B cell (primary cell): ENCODE results near the gene PHF21B. TPM values are rescaled to one million over a fixed set of nuclear protein-coding genes. Genes with fewer than 3 reads are reported as not detected.

Experiments
- ATAC-seq: fragments of 200-7000 bp; cut with Tn5 transposase; one replicate; pipeline ENCODE4 v1.10.0; 2021; ENCODE audit warnings: low read depth, mild to moderate bottlenecking, moderate number of reproducible peaks, moderate library complexity
- CTCF ChIA-PET: fragments of 350-600 bp; sonication (Branson Sonifier 250); formaldehyde crosslinking; loops from one replicate; lab custom pipeline; 2021; ENCODE audit warnings: antibody characterized with exemption, inconsistent platforms; lab: Charles Lee
- POLR2A ChIA-PET: fragments of 350-600 bp; sonication (Branson Sonifier 250); formaldehyde crosslinking; loops from one replicate; lab custom pipeline; 2021; ENCODE audit warnings: antibody characterized with exemption; lab: Charles Lee
- DNase-seq: peaks from one replicate; pipeline ENCODE4 v3.0.0; 2013
- H2AFZ ChIP-seq: 2 replicates; pipeline ENCODE4 v1.6.1; 2012; ENCODE audit warnings: mild to moderate bottlenecking, low read depth, low read length; ENCODE audit not compliant: insufficient read depth, poor library complexity, severe bottlenecking
- H3K27ac ChIP-seq, 2 donors: 1 replicate in 1 of 2; 2 replicates in 1 of 2; pipeline ENCODE4 v1.5.1; 2012 to 2013; ENCODE audit warnings: low read length in 2 of 2, mild to moderate bottlenecking in 2 of 2, moderate library complexity in 1 of 2
- H3K27me3 ChIP-seq, 4 experiments: fragments of 200-600 bp in 1 of 4; sonication (generic) in 1 of 4; replicated peaks in 1 of 4; 1 replicate in 2 of 4; 2 replicates in 2 of 4; pipeline versions ENCODE4 v1.6.1 to v1.7.0; 2013 to 2016; ENCODE audit warnings: low read length in 3 of 4, mild to moderate bottlenecking in 2 of 4, mixed read lengths in 1 of 4, moderate library complexity in 1 of 4; ENCODE audit not compliant: insufficient read depth in 4 of 4, control insufficient read depth in 3 of 4; ENCODE audit errors: control extremely low read depth in 1 of 4
- H3K36me3 ChIP-seq, 2 experiments: replicated peaks in 1 of 2; 1 replicate in 1 of 2; 2 replicates in 1 of 2; pipeline versions ENCODE4 v1.6.1 to v1.7.1; 2013; ENCODE audit warnings: low read length in 1 of 2; ENCODE audit not compliant: insufficient read depth in 2 of 2, control insufficient read depth in 1 of 2; ENCODE audit errors: control extremely low read depth in 1 of 2, extremely low read depth in 1 of 2
- H3K4me1 ChIP-seq, 2 donors: fragments of 200-600 bp in 1 of 2; sonication (generic) in 1 of 2; 1 replicate in 1 of 2; 2 replicates in 1 of 2; pipeline versions ENCODE4 v1.5.1 to v1.6.1; 2013 to 2017; ENCODE audit warnings: low read length in 2 of 2; ENCODE audit not compliant: control insufficient read depth in 2 of 2, insufficient read depth in 2 of 2
- H3K4me2 ChIP-seq: replicated peaks from 2 replicates; pipeline ENCODE3; 2012; ENCODE audit warnings: mild to moderate bottlenecking, low read depth, low read length; ENCODE audit not compliant: poor library complexity, severe bottlenecking
- H3K4me3 ChIP-seq, 5 experiments: fragments of 200-600 bp in 1 of 5; sonication (generic) in 1 of 5; 1 replicate in 3 of 5; 2 replicates in 2 of 5; pipeline versions ENCODE4 v1.5.1 to v1.7.0; 2011 to 2016; ENCODE audit warnings: low read length in 4 of 5, mild to moderate bottlenecking in 4 of 5, low read depth in 2 of 5, control low read depth in 1 of 5, moderate library complexity in 1 of 5; ENCODE audit not compliant: insufficient read depth in 1 of 5; ENCODE audit errors: control extremely low read depth in 1 of 5, extremely low read depth in 1 of 5
- H3K79me2 ChIP-seq: fragments of 200-600 bp; sonication (generic); one replicate; pipeline ENCODE4 v1.6.0; 2016; ENCODE audit warnings: low read length; ENCODE audit not compliant: control insufficient read depth, insufficient read depth
- H3K9ac ChIP-seq: fragments of 200-600 bp; sonication (generic); 2 replicates; pipeline ENCODE4 v1.6.1; 2017; ENCODE audit warnings: mild to moderate bottlenecking, low read length, moderate library complexity
- H3K9me3 ChIP-seq, 3 donors: one replicate each; pipeline versions ENCODE4 v1.6.1 to v1.7.1; 2013; ENCODE audit warnings: low read length in 2 of 3; ENCODE audit not compliant: control insufficient read depth in 2 of 3, insufficient read depth in 1 of 3; ENCODE audit errors: control extremely low read depth in 1 of 3
- H4K20me1 ChIP-seq: 2 replicates; pipeline ENCODE4 v1.6.0; 2012; ENCODE audit warnings: mild to moderate bottlenecking, low read length; ENCODE audit not compliant: insufficient read depth, control insufficient read depth, poor library complexity, severe bottlenecking
- H3K27ac Mint-ChIP-seq: one replicate; pipeline ENCODE4 v1.8.0; 2021; ENCODE audit warnings: mixed read lengths
- H3K27me3 Mint-ChIP-seq: one replicate; pipeline ENCODE4 v1.8.0; 2021; ENCODE audit warnings: mixed read lengths
- H3K4me1 Mint-ChIP-seq: one replicate; pipeline ENCODE4 v1.8.0; 2021; ENCODE audit warnings: mixed read lengths
- H3K4me3 Mint-ChIP-seq: one replicate; pipeline ENCODE4 v1.8.0; 2021; ENCODE audit warnings: mixed read lengths
- H3K9me3 Mint-ChIP-seq: one replicate; pipeline ENCODE4 v1.8.0; 2022; ENCODE audit warnings: mixed read lengths; ENCODE audit not compliant: insufficient read depth
- EZH2 ChIP-seq: IDR thresholded peaks from 2 replicates; pipeline ENCODE4 v1.6.1; 2012; ENCODE audit warnings: borderline replicate concordance, low read depth, mild to moderate bottlenecking, moderate library complexity, low read length; ENCODE audit not compliant: insufficient read depth, poor library complexity, severe bottlenecking
- WGBS: methylation state at CpG from one replicate; pipeline ENCODE4 v1.1.5; 2013; ENCODE audit warnings: missing lambda C conversion rate; ENCODE audit not compliant: insufficient coverage; 5-methylcytosine and 5-hydroxymethylcytosine counted together
- intact Hi-C: fragments of 100-400 bp; cut with micrococcal nuclease; formaldehyde crosslinking; loops from one replicate; pipeline ENCODE4 v1.10.0; 2022
- polyA plus RNA-seq: library from polyadenylated mRNA; depleted of rRNA; stranded (reverse); fragments of >200 nt; gene quantifications from 2 replicates; pipeline ENCODE4 v1.2.3, GENCODE V29; 2012
- total RNA-seq, 2 donors: library from RNA; stranded (reverse); fragments of 120-200 nt in 1 of 2; gene quantifications; 1 replicate in 1 of 2; 2 replicates in 1 of 2; pipeline versions ENCODE4 v1.2.3 to v1.2.4, GENCODE V29; 2013 to 2022
- TF ChIP-seq, protein P1 (sequence below): fragments of 200-600 bp; IDR thresholded peaks from one replicate; pipeline ENCODE4 v1.8.0; 2022; ENCODE audit warnings: antibody characterized with exemption, mild to moderate bottlenecking

The PHF21B gene
- total and polyA plus RNA-seq, 2 donors (not counting 1 experiment from before 2014, with no cell fraction given): not detected

DNA sequence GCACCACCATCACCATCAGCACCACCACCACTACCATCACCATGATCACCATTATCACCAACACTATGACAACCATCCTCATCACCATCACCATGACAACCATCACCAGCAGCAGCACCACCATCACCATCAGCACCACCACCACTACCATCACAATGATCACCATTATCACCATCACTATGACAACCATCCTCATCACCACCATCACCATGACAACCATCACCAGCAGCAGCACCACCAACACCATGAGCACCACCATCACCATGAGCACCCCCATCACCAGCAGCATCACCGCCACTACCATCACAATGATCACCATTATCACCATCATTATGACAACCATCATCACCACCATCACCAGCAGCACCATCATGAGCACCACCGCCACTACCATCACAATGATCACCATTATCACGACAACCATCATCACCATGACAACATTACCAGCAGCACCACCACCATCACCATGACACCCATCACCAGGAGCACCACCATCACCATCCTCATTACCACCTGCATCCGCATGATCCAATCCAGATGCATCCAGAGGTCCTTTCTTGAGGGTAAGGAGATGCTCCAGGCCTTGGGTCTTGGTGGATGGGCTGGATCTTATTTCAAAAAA, 23.8 kb downstream of the PHF21B start:
- no peak for TF ChIP-seq EZH2
- TF ChIP-seq, protein P1, sequence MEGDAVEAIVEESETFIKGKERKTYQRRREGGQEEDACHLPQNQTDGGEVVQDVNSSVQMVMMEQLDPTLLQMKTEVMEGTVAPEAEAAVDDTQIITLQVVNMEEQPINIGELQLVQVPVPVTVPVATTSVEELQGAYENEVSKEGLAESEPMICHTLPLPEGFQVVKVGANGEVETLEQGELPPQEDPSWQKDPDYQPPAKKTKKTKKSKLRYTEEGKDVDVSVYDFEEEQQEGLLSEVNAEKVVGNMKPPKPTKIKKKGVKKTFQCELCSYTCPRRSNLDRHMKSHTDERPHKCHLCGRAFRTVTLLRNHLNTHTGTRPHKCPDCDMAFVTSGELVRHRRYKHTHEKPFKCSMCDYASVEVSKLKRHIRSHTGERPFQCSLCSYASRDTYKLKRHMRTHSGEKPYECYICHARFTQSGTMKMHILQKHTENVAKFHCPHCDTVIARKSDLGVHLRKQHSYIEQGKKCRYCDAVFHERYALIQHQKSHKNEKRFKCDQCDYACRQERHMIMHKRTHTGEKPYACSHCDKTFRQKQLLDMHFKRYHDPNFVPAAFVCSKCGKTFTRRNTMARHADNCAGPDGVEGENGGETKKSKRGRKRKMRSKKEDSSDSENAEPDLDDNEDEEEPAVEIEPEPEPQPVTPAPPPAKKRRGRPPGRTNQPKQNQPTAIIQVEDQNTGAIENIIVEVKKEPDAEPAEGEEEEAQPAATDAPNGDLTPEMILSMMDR: no peak

DNA sequence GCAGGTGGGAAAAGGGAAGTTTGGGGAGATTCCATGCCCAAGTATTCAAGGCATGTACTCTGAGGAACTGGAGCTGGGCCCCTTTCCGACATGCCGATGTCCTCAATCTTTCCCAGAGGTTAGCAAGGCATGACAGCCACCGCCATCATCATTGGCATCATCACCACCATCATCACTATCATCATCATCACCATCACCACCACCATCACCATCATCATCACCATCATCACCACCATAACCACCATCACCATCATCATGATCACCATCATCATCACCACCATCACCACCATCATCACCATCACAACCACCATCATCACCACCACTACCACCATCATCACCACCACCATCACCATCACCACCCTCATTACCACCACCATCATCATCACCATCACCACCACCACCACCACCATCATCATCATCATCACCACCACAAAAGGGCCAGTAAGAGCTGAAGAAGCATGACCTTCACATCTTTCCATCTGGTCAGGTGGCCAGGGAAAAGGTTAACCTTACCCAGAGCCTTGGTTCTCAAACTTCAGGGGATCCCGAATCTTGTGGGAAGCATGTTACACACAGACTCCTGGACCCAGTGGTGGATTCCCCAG, 25.8 kb downstream of the PHF21B start:
- H3K9ac ChIP-seq: no peak overlapping the region
- Mint-ChIP-seq H3K4me1 (no peaks in the 10 kb centered on the region), H3K9me3 (no peaks in the 10 kb centered on the region), H3K27ac (no peak overlapping the region), H3K4me3 (no peak overlapping the region), H3K27me3 (peaks cover 3% of the 10 kb centered on the region)
- no peak for DNase-seq
- no peak overlapping the region for H2AFZ ChIP-seq
- no peaks in the 10 kb centered on the region for H4K20me1 ChIP-seq
- no peak overlapping the region for H3K4me2 ChIP-seq
- no peaks in the 10 kb centered on the region for H3K36me3 ChIP-seq
- no peaks in the 10 kb centered on the region for H3K4me1 ChIP-seq
- peaks cover 0 to 2% (median 0%) of the 10 kb centered on the region in 4 experiments for H3K27me3 ChIP-seq
- TF ChIP-seq, protein P1: no peak
- no peak for TF ChIP-seq EZH2
- CTCF ChIA-PET: no interaction called here
- H3K79me2 ChIP-seq: no peaks in the 10 kb centered on the region
- no peak for ATAC-seq
- H3K9me3 ChIP-seq: peaks cover 0 to 8% (median 0%) of the 10 kb centered on the region in 3 donors
- POLR2A ChIA-PET: no interaction called here
- intact Hi-C loops: no loop called here
- H3K4me3 ChIP-seq: no peak overlapping the region
- 100% methylated on average over 4 of the region's 4 CpGs for WGBS
- no peak overlapping the region for H3K27ac ChIP-seq

More for the DNA sequence above, 23.8 kb downstream of the PHF21B start:
- no peaks in the 10 kb centered on the region for H4K20me1 ChIP-seq
- no peaks in the 10 kb centered on the region for H3K36me3 ChIP-seq
- CTCF ChIA-PET: no interaction called here
- DNase-seq: no peak
- no peak overlapping the region for H3K4me3 Mint-ChIP-seq
- no peak overlapping the region for H3K27ac Mint-ChIP-seq
- H3K9me3 Mint-ChIP-seq: no peaks in the 10 kb centered on the region
- no peaks in the 10 kb centered on the region for H3K4me1 Mint-ChIP-seq
- H3K27me3 ChIP-seq: no peaks in the 10 kb centered on the region
- intact Hi-C loops: no loop called here
- no peak overlapping the region for H3K4me3 ChIP-seq
- H3K4me2 ChIP-seq: no peak overlapping the region
- WGBS: 100% methylated on average over 2 of the region's 4 CpGs
- no peak overlapping the region for H3K27ac ChIP-seq
- no peak overlapping the region for H2AFZ ChIP-seq
- no peak overlapping the region for H3K9ac ChIP-seq
- POLR2A ChIA-PET: no interaction called here
- H3K27me3 Mint-ChIP-seq: peaks cover 6% of the 10 kb centered on the region
- no peaks in the 10 kb centered on the region for H3K4me1 ChIP-seq
- H3K79me2 ChIP-seq: no peaks in the 10 kb centered on the region
- H3K9me3 ChIP-seq: peaks cover 0 to 8% (median 0%) of the 10 kb centered on the region in 3 donors
- no peak for ATAC-seq
